DLD1 (cell line): Measurements from ENCODE around the gene KIRREL3.

ENCODE experiments used
- in situ Hi-C: cut with HindIII; loops from 2 replicates; pipeline ENCODE4 v1.10.0; 2017; ENCODE audit warnings: low sequenced_read_pairs

Gene KIRREL3

DNA sequence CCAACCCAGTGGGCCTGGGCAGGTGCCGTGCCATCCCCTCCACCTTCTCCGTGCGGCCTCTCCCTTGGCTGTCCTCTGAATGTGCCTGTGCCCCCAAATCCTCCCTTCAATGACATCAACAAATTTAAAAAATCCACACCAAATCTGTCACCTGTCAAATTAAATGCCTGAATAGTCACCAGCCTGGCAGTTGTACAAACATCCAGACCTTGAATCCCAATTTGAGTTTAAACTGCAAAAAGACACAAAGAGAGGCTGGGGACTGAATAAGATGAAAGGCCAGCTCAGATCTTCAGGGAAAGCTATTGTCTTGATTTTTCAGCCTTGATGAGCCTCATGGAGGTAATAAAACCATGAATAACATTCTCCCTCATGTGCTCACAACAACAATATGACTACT is 194.7 kb downstream of the KIRREL3 start:
- in situ Hi-C loops: no loop called here

- in situ Hi-C loops: no loop called here
These were observed 196.2 kb downstream of the KIRREL3 start for GRCh38 chr11:126804363-126804762.

- in situ Hi-C loops: no loop called here
These were observed 200.6 kb downstream of the KIRREL3 start for GRCh38 chr11:126800009-126800408.

GRCh38 chr11:126797457-126798169 is 203.0 kb downstream of the KIRREL3 start:
- in situ Hi-C loops: no loop called here

DNA sequence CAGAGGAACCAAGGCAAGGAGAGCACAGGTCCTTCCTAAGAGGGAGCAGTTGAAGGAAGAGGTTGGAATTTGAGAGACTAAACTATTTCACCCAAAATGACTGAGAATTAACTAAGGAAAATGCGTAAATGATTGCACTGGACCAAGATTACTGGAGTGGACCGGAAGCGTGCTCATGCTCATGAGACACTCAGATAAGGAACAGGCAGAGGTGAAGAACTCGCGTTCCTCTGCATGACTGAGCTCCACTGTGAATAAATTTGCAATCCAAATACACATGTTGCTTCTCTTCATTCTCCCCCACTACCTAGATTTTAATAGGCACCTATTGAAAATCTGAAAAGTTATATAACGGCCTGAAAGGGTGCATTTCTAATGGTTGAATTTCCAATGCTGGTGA is 207.0 kb downstream of the KIRREL3 start:
- in situ Hi-C loops: no loop called here

DNA sequence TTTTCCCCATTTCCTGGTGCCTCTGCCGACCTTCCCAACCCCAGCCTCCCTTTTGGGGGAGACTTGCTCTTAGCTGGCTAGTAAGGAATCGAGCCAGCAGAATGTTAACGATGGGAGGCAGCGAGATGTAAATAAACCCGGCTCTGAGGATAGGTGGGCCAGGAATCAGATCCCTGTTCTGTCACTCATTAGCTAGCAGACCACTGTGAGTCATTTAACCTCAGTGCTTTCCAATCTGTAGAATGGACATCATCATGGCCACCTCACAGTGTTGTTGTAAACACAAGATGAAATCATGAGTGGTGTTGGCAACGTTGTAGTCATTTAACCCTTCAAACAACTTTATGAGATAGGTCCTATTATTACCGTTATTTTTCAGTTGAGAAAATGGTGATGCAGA is 208.6 kb downstream of the KIRREL3 start:
- in situ Hi-C loops: no loop called here

DNA sequence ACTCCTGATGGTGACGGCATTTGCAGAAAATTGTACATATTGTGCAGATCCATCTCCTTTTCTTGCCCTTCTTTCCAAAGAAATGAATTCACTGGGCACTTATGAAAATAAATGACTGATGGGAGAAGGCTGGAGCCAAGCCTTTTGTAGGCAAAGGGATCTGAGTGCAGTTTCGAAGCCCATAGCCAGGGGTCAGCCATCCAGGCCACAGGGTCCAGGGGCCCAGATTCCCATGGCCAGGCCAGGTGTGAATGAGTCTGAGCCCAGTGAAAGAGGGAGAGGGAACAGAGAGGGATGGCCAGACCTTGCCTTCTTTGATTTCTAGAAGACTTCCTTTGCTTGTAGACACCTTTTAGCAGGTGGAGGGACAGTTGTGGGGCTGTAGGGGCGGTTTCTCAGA is 209.1 kb downstream of the KIRREL3 start:
- in situ Hi-C loops: no loop called here

- in situ Hi-C loops: no loop called here
These were observed 210.0 kb downstream of the KIRREL3 start for GRCh38 chr11:126790550-126791081.

GRCh38 chr11:126782810-126783209 is 217.8 kb downstream of the KIRREL3 start:
- in situ Hi-C loops: no loop called here

- in situ Hi-C loops: no loop called here
These were observed 218.6 kb downstream of the KIRREL3 start for GRCh38 chr11:126781942-126782341.

GRCh38 chr11:126776119-126776518 is 224.5 kb downstream of the KIRREL3 start:
- in situ Hi-C loops: no loop called here

GRCh38 chr11:126772267-126772666 is 228.3 kb downstream of the KIRREL3 start:
- in situ Hi-C loops: no loop called here

- in situ Hi-C loops: no loop called here
These were observed 231.9 kb downstream of the KIRREL3 start for GRCh38 chr11:126768702-126769101.

GRCh38 chr11:126766440-126766839 is 234.1 kb downstream of the KIRREL3 start:
- in situ Hi-C loops: no loop called here

DNA sequence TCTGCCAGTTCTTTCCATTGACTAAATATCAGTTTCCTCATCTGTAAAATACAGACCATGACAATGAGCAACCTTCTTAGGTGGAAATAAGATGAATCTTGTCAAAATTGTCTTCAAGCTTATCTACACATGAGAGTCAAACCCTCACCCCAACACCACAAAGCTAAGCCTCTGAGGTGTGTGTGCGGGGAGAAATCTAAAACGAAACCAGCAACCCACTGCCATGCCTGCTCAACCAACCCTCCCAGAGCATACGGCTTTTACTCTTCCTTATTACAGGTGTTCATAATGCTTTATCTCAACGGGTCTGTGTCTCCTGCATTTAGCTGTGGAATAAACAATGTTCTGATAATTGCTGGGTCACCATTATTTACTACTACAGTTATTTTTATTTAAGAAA is 235.4 kb downstream of the KIRREL3 start:
- in situ Hi-C loops: no loop called here

GRCh38 chr11:126764231-126764630 is 236.3 kb downstream of the KIRREL3 start:
- in situ Hi-C loops: no loop called here

DNA sequence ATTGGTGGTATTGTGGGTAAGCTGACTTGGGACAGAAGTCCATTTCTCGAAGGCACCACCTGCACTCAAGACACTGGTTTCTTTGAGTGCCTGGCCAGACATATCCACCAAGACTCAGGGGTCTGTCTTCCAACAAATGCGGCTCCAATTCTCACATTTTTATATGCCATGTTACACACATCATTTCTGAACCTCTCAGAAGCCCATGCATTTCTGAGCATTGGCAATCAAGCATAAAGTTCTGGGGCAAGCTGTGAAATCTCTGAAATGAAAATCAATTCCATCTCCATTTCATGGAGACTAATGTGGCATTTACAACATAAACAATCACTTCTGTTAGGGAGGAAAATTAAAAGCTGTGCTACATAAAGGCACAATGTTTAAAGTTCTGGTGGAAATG is 243.7 kb downstream of the KIRREL3 start:
- in situ Hi-C loops: no loop called here

DNA sequence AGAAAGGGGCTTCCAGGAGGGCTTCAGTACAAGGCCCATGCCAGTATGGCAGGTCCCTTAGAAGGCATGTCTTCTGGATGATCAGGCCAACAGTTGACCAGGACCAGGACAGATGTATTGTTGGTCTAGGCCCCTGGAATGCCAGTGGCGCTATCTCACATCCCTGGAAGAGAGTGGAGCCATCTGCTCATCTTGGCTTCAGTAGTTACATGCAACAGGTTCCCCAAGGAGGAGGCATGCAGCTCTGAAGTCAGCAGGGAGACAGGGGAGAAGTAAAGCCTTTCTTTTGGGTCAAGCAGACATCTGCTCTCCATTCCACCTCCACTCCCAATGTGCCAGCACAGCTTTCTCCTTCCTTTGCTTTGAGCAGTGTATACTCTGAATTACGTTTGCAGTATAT is 244.1 kb downstream of the KIRREL3 start:
- in situ Hi-C loops: no loop called here

DNA sequence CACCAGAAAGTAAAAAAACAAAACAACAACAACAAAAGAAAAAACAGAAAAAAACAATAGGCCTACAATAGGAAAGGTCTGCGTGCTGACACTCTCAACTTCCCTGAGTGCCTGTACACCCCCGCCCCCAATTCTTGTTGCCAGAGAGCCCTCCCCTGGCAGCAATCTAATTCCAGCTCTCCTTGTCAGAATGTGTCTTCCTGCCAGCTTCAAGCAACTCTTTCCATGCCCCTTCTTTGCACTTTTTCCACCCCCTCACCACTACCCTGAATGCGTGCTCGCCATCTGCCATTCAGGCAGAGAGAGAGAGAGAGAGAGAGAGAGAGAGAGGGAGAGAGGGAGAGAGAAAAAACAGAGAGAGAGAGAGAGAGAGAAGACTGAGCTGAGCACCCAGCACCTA is 245.0 kb downstream of the KIRREL3 start:
- in situ Hi-C loops: no loop called here

GRCh38 chr11:126754591-126755426 is 245.8 kb downstream of the KIRREL3 start:
- in situ Hi-C loops: no loop called here

DNA sequence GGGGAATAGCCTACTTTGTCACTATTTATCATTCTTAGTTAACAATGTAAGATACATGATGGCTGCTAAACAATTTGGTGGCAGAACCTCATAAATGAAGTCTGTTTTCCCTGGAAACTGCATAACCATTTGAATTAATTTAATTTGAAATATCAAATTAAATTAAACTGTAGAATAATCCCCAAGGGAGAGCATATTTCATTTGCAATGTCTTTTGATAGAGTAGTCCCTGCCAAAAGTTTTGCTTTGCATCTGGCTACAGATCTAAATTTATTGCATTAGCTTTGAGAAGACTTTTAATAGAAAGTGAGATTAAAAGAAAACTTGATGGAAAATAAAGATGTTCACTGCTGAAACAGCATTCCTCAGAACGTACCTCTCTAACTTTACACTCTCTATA is 246.6 kb downstream of the KIRREL3 start:
- in situ Hi-C loops: no loop called here

DNA sequence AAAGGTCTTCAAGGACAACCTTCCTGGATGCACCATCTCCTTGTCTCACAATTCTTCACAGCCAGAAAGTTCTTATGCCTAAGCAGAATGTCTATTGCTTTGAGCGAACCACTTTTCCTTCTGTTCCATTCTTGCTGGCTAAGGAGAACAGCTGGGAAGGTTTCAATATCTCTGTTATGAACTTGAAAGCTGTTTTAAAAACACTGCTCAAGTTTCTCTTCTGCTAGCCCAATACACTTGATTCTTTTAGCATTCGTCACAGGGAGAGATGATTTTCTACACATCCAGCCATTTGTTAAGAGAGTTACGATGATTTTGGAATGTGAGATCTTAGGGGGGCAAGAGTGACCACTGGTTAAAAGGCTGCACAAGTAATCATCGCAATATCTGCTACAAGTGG is 249.3 kb downstream of the KIRREL3 start:
- in situ Hi-C loops: no loop called here
